Activated T-helper 2 cell treated with anti-CD3 and anti-CD28 coated beads, Interferon-gamma antibody, Interleukin-2, Interleukin-4, amounts not matched to agents 10 μg/mL and 5 μg/mL and 100 μg/mL, durations not matched to agents 14 hours and 24 hours and 36 hours (primary cell): ENCODE results near the gene TLR2. TPM values are rescaled to one million over a fixed set of nuclear protein-coding genes. Genes with fewer than 3 reads are reported as not detected.

ENCODE experiments used
- DNase-seq: peaks from one replicate; pipeline ENCODE4 v3.0.0; 2021; ENCODE audit warnings: low spot score
- H3K27ac Mint-ChIP-seq: one replicate; pipeline ENCODE4 v1.8.0; 2021; ENCODE audit warnings: mixed read lengths
- H3K27me3 Mint-ChIP-seq: one replicate; pipeline ENCODE4 v1.8.0; 2021; ENCODE audit warnings: low read depth, mixed read lengths
- H3K36me3 Mint-ChIP-seq: one replicate; pipeline ENCODE4 v1.8.0; 2021; ENCODE audit warnings: low read depth, mixed read lengths
- H3K4me1 Mint-ChIP-seq: one replicate; pipeline ENCODE4 v1.8.0; 2021; ENCODE audit warnings: low read depth, mixed read lengths
- H3K4me3 Mint-ChIP-seq: one replicate; pipeline ENCODE4 v1.8.0; 2021; ENCODE audit warnings: low read depth, mild to moderate bottlenecking, moderate library complexity, mixed read lengths
- H3K9me3 Mint-ChIP-seq: one replicate; pipeline ENCODE4 v1.8.0; 2021; ENCODE audit warnings: mixed read lengths
- intact Hi-C: fragments of 100-400 bp; cut with micrococcal nuclease; formaldehyde crosslinking; loops from one replicate; pipeline ENCODE4 v1.15.1; 2023
- total RNA-seq: library from RNA; stranded (reverse); gene quantifications from 2 replicates; pipeline ENCODE4 v1.2.3, GENCODE V29; 2022

Gene TLR2
- total RNA-seq, 1 donor from 2014 or later, result 1.1 TPM

DNA sequence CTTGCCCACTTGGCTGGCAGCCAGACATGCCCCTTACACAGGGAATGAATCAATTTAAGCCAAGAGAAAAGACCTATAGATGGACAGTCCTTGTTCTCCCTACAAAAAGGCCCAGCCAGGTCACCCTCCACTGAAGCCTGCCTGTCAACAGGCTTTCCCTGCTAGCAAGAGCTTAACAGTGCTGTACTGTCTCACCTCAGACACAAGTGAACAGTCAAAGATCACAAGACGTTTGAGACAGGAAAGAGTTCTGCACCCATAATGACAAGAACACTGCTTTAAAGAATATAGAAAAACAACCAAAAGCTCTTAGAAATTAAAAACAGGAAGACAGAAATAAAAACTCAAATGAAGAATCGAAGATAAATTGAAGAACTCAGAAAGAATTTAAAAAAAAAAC is 71.1 kb downstream of the TLR2 start:
- no peak overlapping the region for H3K27ac Mint-ChIP-seq
- no peak for DNase-seq
- no peak overlapping the region for H3K4me3 Mint-ChIP-seq
- peaks cover 4% of the 10 kb centered on the region for H3K4me1 Mint-ChIP-seq
- intact Hi-C loops, result loop anchor here (10.0 kb wide), 1 partner anchor 600 kb away; no protein-coding TSS in a partner anchor
- H3K27me3 Mint-ChIP-seq, result peaks cover 52% of the 10 kb centered on the region
- no peaks in the 10 kb centered on the region for H3K9me3 Mint-ChIP-seq
- no peaks in the 10 kb centered on the region for H3K36me3 Mint-ChIP-seq

Other genes starting within 250 kb of the TLR2 start
- gene TMEM131L, start 217.9 kb upstream of the TLR2 start, total RNA-seq, result 28.1 and 29.7 TPM in 2 replicates
- gene RNF175, start 75.7 kb downstream of the TLR2 start, total RNA-seq, result not detected in 2 replicates
- gene SFRP2, start 104.8 kb downstream of the TLR2 start, total RNA-seq, result not detected in 2 replicates